Activated T-cell treated with anti-CD3 and anti-CD28 coated beads, Interleukin-2, amount 50 U/mL, for 24 hours (primary cell): ENCODE measurements around the gene ALOXE3.

Source experiments
- DNase-seq: peaks from one replicate; pipeline ENCODE4 v3.0.0-alpha.2; 2020
- H3K27ac Mint-ChIP-seq: 2 replicates; pipeline ENCODE4 v1.8.0; 2020; ENCODE audit warnings: mild to moderate bottlenecking, mixed read lengths
- H3K27me3 Mint-ChIP-seq: 2 replicates; pipeline ENCODE4 v1.8.0; 2020; ENCODE audit warnings: mixed read lengths
- H3K36me3 Mint-ChIP-seq: 2 replicates; pipeline ENCODE4 v1.8.0; 2020; ENCODE audit warnings: low read depth, mixed read lengths
- H3K4me1 Mint-ChIP-seq: 2 replicates; pipeline ENCODE4 v1.8.0; 2020; ENCODE audit warnings: low read depth, mixed read lengths
- H3K4me3 Mint-ChIP-seq: 2 replicates; pipeline ENCODE4 v1.8.0; 2020; ENCODE audit warnings: mild to moderate bottlenecking, moderate library complexity, mixed read lengths
- H3K9me3 Mint-ChIP-seq: 2 replicates; pipeline ENCODE4 v1.8.0; 2020; ENCODE audit warnings: mixed read lengths

The ALOXE3 gene

GRCh38 chr17:8046306-8046928 is 71.9 kb downstream of the ALOXE3 start:
- Mint-ChIP-seq H3K4me3 (no peak overlapping the region), H3K27ac (no peak overlapping the region), H3K36me3 (no peaks in the 10 kb centered on the region), H3K27me3 (peaks cover 3% of the 10 kb centered on the region), H3K4me1 (peaks cover 1% of the 10 kb centered on the region), H3K9me3 (no peaks in the 10 kb centered on the region)
- DNase-seq: no peak
